ENCODE data around the gene ABCF2.

ABCF2 gene

GRCh38 chr7:151238924-151239836 lies 12.2 kb upstream of the ABCF2 start:
- H3K9me3 ChIP-seq (ENCODE audit: control extremely low read depth in 1 of 5, control insufficient read depth in 4 of 5, insufficient read depth in 2 of 5, low read depth in 1 of 5, low read length in 4 of 5) = no peaks in the 10 kb centered on the region
- H3K27me3 ChIP-seq (replicated peaks in 2 of 5; ENCODE audit: control insufficient read depth in 4 of 5, insufficient read depth in 5 of 5, low read length in 4 of 5) = peaks cover 0 to 5% (median 0%) of the 10 kb centered on the region in 5 experiments
- POLR2A ChIA-PET = interaction anchor here (0.7 kb wide), 1 partner anchor 143 kb away, joined by 4 read pairs; no protein-coding TSS in a partner anchor
- no peak overlapping the region for H3K4me3 ChIP-seq (ENCODE audit: control insufficient read depth in 1 of 7, extremely low read depth in 1 of 7, insufficient read depth in 4 of 7, low read depth in 2 of 7, low read length in 6 of 7)
- H3K36me3 ChIP-seq (ENCODE audit: control insufficient read depth in 4 of 4, insufficient read depth in 4 of 4, low read length in 3 of 4) = peaks cover 11 to 64% (median 55%) of the 10 kb centered on the region in 4 experiments
- CTCF ChIA-PET = interaction anchor here (1.4 kb wide), 1 partner anchor 8 kb away, joined by 4 read pairs; no protein-coding TSS in a partner anchor
- H3K4me1 ChIP-seq (ENCODE audit: control extremely low read depth in 1 of 4, control insufficient read depth in 4 of 4, insufficient read depth in 4 of 4, low read length in 3 of 4) = peaks cover 0 to 30% (median 20%) of the 10 kb centered on the region in 4 experiments
- no peak for DNase-seq
- WGBS (ENCODE audit: insufficient coverage) = 94% methylated on average over 21 of the region's 25 CpGs
- no peak overlapping the region for H3K27ac ChIP-seq (ENCODE audit: insufficient read depth in 1 of 2, low read depth in 1 of 2, low read length in 2 of 2, poor library complexity in 1 of 2, severe bottlenecking in 2 of 2)

DNA sequence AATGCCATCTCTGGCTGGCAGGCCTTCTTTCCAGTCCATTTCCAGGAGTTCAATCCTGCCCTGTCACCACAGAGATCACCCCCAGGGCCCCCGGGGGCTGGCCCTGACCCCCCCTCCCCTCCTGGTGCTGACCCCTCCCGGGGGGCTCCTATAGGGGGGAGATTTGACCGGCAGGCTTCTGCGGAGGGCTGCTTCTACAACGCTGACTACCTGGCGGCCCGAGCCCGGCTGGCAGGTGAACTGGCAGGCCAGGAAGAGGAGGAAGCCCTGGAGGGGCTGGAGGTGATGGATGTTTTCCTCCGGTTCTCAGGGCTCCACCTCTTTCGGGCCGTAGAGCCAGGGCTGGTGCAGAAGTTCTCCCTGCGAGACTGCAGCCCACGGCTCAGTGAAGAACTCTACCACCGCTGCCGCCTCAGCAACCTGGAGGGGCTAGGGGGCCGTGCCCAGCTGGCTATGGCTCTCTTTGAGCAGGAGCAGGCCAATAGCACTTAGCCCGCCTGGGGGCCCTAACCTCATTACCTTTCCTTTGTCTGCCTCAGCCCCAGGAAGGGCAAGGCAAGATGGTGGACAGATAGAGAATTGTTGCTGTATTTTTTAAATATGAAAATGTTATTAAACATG lies 11.3 kb upstream of the ABCF2 start:
- H3K36me3 ChIP-seq (ENCODE audit: control insufficient read depth in 4 of 4, insufficient read depth in 4 of 4, low read length in 3 of 4) = peaks cover 11 to 64% (median 57%) of the 10 kb centered on the region in 4 experiments
- H3K9me3 ChIP-seq (ENCODE audit: control extremely low read depth in 1 of 5, control insufficient read depth in 4 of 5, insufficient read depth in 2 of 5, low read depth in 1 of 5, low read length in 4 of 5) = no peaks in the 10 kb centered on the region
- no peak overlapping the region for H3K4me3 ChIP-seq (ENCODE audit: control insufficient read depth in 1 of 7, extremely low read depth in 1 of 7, insufficient read depth in 4 of 7, low read depth in 2 of 7, low read length in 6 of 7)
- CTCF ChIA-PET = interaction anchor here (1.4 kb wide), 1 partner anchor 30 kb away, joined by 5 read pairs; no protein-coding TSS in a partner anchor
- POLR2A ChIA-PET = no interaction called here
- no peak overlapping the region for H3K27ac ChIP-seq (ENCODE audit: insufficient read depth in 1 of 2, low read depth in 1 of 2, low read length in 2 of 2, poor library complexity in 1 of 2, severe bottlenecking in 2 of 2)
- H3K27me3 ChIP-seq (replicated peaks in 2 of 5; ENCODE audit: control insufficient read depth in 4 of 5, insufficient read depth in 5 of 5, low read length in 4 of 5) = no peaks in the 10 kb centered on the region
- DNase-seq = no peak
- H3K4me1 ChIP-seq (ENCODE audit: control extremely low read depth in 1 of 4, control insufficient read depth in 4 of 4, insufficient read depth in 4 of 4, low read length in 3 of 4) = peaks cover 3 to 31% (median 21%) of the 10 kb centered on the region in 4 experiments
- 82% methylated on average over 13 of the region's 17 CpGs for WGBS (ENCODE audit: insufficient coverage)

DNA sequence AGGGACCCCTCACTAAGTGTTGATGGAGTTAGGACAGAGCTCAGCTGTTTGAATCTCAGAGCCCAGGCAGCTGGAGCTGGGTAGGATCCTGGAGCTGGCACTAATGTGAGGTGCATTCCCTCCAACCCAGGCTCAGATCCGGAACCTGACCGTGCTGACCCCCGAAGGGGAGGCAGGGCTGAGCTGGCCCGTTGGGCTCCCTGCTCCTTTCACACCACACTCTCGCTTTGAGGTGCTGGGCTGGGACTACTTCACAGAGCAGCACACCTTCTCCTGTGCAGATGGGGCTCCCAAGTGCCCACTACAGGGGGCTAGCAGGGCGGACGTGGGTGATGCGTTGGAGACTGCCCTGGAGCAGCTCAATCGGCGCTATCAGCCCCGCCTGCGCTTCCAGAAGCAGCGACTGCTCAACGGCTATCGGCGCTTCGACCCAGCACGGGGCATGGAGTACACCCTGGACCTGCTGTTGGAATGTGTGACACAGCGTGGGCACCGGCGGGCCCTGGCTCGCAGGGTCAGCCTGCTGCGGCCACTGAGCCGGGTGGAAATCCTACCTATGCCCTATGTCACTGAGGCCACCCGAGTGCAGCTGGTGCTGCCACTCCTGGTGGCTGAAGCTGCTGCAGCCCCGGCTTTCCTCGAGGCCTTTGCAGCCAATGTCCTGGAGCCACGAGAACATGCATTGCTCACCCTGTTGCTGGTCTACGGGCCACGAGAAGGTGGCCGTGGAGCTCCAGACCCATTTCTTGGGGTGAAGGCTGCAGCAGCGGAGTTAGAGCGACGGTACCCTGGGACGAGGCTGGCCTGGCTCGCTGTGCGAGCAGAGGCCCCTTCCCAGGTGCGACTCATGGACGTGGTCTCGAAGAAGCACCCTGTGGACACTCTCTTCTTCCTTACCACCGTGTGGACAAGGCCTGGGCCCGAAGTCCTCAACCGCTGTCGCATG lies 10.5 kb upstream of the ABCF2 start:
- WGBS (ENCODE audit: insufficient coverage) = 96% methylated on average over 39 of the region's 44 CpGs
- no peak for DNase-seq
- Histone ChIP-seq H3K9me3 (ENCODE audit: control extremely low read depth in 1 of 5, control insufficient read depth in 4 of 5, insufficient read depth in 2 of 5, low read depth in 1 of 5, low read length in 4 of 5) (no peaks in the 10 kb centered on the region), H3K4me3 (ENCODE audit: control insufficient read depth in 1 of 7, extremely low read depth in 1 of 7, insufficient read depth in 4 of 7, low read depth in 2 of 7, low read length in 6 of 7) (no peak overlapping the region), H3K27ac (ENCODE audit: insufficient read depth in 1 of 2, low read depth in 1 of 2, low read length in 2 of 2, poor library complexity in 1 of 2, severe bottlenecking in 2 of 2) (no peak overlapping the region), H3K27me3 (replicated peaks in 2 of 5; ENCODE audit: control insufficient read depth in 4 of 5, insufficient read depth in 5 of 5, low read length in 4 of 5) (no peaks in the 10 kb centered on the region), H3K36me3 (ENCODE audit: control insufficient read depth in 4 of 4, insufficient read depth in 4 of 4, low read length in 3 of 4) (peaks cover 11 to 64% (median 57%) of the 10 kb centered on the region in 4 experiments), H3K4me1 (ENCODE audit: control extremely low read depth in 1 of 4, control insufficient read depth in 4 of 4, insufficient read depth in 4 of 4, low read length in 3 of 4) (peaks cover 3 to 29% (median 18%) of the 10 kb centered on the region in 4 experiments)
- POLR2A ChIA-PET = interaction anchor here (0.7 kb wide), 1 partner anchor 10 kb away, joined by 3 read pairs; the partner anchor contains the start of gene ABCF2
- CTCF ChIA-PET = interaction anchor here (1.1 to 5.8 kb wide), 7 partner anchors 8 to 125 kb away, joined by 3 to 72 read pairs (median 4); partner anchors contain the start of gene SMARCD3

- peaks cover 11 to 63% (median 54%) of the 10 kb centered on the region in 4 experiments for H3K36me3 ChIP-seq (ENCODE audit: control insufficient read depth in 4 of 4, insufficient read depth in 4 of 4, low read length in 3 of 4)
- WGBS (ENCODE audit: insufficient coverage) = 100% methylated on average over 13 of the region's 13 CpGs
- H3K27ac ChIP-seq (ENCODE audit: insufficient read depth in 1 of 2, low read depth in 1 of 2, low read length in 2 of 2, poor library complexity in 1 of 2, severe bottlenecking in 2 of 2) = no peak overlapping the region
- H3K4me3 ChIP-seq (ENCODE audit: control insufficient read depth in 1 of 7, extremely low read depth in 1 of 7, insufficient read depth in 4 of 7, low read depth in 2 of 7, low read length in 6 of 7) = no peak overlapping the region
- peaks cover 8 to 30% (median 24%) of the 10 kb centered on the region in 4 experiments for H3K4me1 ChIP-seq (ENCODE audit: control extremely low read depth in 1 of 4, control insufficient read depth in 4 of 4, insufficient read depth in 4 of 4, low read length in 3 of 4)
- H3K27me3 ChIP-seq (replicated peaks in 2 of 5; ENCODE audit: control insufficient read depth in 4 of 5, insufficient read depth in 5 of 5, low read length in 4 of 5) = no peaks in the 10 kb centered on the region
- no peak for DNase-seq
- no peaks in the 10 kb centered on the region for H3K9me3 ChIP-seq (ENCODE audit: control extremely low read depth in 1 of 5, control insufficient read depth in 4 of 5, insufficient read depth in 2 of 5, low read depth in 1 of 5, low read length in 4 of 5)
- ChIA-PET CTCF (interaction anchor here (0.6 to 5.8 kb wide), 8 partner anchors 8 to 124 kb away, joined by 3 to 72 read pairs (median 4); partner anchors contain the start of gene SMARCD3), POLR2A (interaction anchor here (0.5 to 0.7 kb wide), 2 partner anchors 9 kb away, joined by 3 to 4 read pairs; partner anchors contain the start of gene ABCF2)
These were observed 9.4 kb upstream of the ABCF2 start for GRCh38 chr7:151236406-151236805.

GRCh38 chr7:151235091-151235787 lies 8.2 kb upstream of the ABCF2 start:
- POLR2A ChIA-PET = interaction anchor here (3.4 kb wide), 1 partner anchor 8 kb away, joined by 15 read pairs; no protein-coding TSS in a partner anchor
- H3K36me3 ChIP-seq (ENCODE audit: control insufficient read depth in 4 of 4, insufficient read depth in 4 of 4, low read length in 3 of 4) = peaks cover 11 to 59% (median 49%) of the 10 kb centered on the region in 4 experiments

More at GRCh38 chr7:151235091-151235787, 8.2 kb upstream of the ABCF2 start:
- Histone ChIP-seq H3K27me3 (replicated peaks in 2 of 5; ENCODE audit: control insufficient read depth in 4 of 5, insufficient read depth in 5 of 5, low read length in 4 of 5) (no peaks in the 10 kb centered on the region), H3K4me1 (ENCODE audit: control extremely low read depth in 1 of 4, control insufficient read depth in 4 of 4, insufficient read depth in 4 of 4, low read length in 3 of 4) (peaks cover 8 to 30% (median 25%) of the 10 kb centered on the region in 4 experiments), H3K4me3 (ENCODE audit: control insufficient read depth in 1 of 7, extremely low read depth in 1 of 7, insufficient read depth in 4 of 7, low read depth in 2 of 7, low read length in 6 of 7) (no peak overlapping the region), H3K27ac (ENCODE audit: insufficient read depth in 1 of 2, low read depth in 1 of 2, low read length in 2 of 2, poor library complexity in 1 of 2, severe bottlenecking in 2 of 2) (no peak overlapping the region), H3K9me3 (ENCODE audit: control extremely low read depth in 1 of 5, control insufficient read depth in 4 of 5, insufficient read depth in 2 of 5, low read depth in 1 of 5, low read length in 4 of 5) (no peaks in the 10 kb centered on the region)
- CTCF ChIA-PET = interaction anchor here (1.0 to 5.8 kb wide), 2 partner anchors 10 to 13 kb away, joined by 3 to 72 read pairs; partner anchors contain the start of gene SMARCD3
- no peak for DNase-seq
- 96% methylated on average over 28 of the region's 28 CpGs for WGBS (ENCODE audit: insufficient coverage)

Data from common myeloid progenitor, CD34-positive (primary cell).